ENCODE results near the gene FBXL17.

- TF ChIP-seq CTCF (IDR thresholded peaks at IDR 0.05) (no peak), POLR2A (IDR thresholded peaks at IDR 0.05) (no peak)
Observed at GRCh38 chr5:108078882-108079281, 303.0 kb downstream of the FBXL17 start.

All from breast epithelium (tissue), 3 donors.